SK-N-MC (cell line): ENCODE results near the gene TASP1.

ENCODE experiments used
- EZH2 ChIP-seq: fragments of 200-600 bp; sonication (generic); IDR thresholded peaks from one replicate; pipeline ENCODE4 v1.6.1; 2017; ENCODE audit warnings: antibody characterized with exemption
- POLR2AphosphoS5 ChIP-seq: IDR thresholded peaks from 2 replicates; pipeline ENCODE4 v1.6.1; 2012; ENCODE audit warnings: mild to moderate bottlenecking, low read depth, low read length, borderline replicate concordance

GRCh38 chr20:13530146-13530545 lies 108.6 kb downstream of the TASP1 start:
- no peak for TF ChIP-seq POLR2AphosphoS5
- TF ChIP-seq EZH2 = no peak
